GM12878 (cell line): ENCODE data around the gene PGK1. TPM values are rescaled to one million over a fixed set of nuclear protein-coding genes. Genes with fewer than 3 reads are reported as not detected.

Experiments
- ATAC-seq: fragments of 200-7000 bp; cut with Tn5 transposase; 3 replicates; pipeline ENCODE4 v1.9.1; 2020; ENCODE audit warnings: mild to moderate bottlenecking, moderate library complexity
- BruUV-seq: library from RNA; stranded (reverse); fragments of 400-500 nt; replicated peaks from 2 replicates; lab custom pipeline; 2021; lab: Mats Ljungman, UMichigan
- CTCF ChIA-PET: fragments of 300-600 bp; sonication (Branson Sonifier 250); formaldehyde crosslinking; extraction: SDS; loops from one replicate; lab custom pipeline; 2021; ENCODE audit warnings: inconsistent platforms; lab: Yijun Ruan, JAX
- POLR2A ChIA-PET: fragments of 350-600 bp; formaldehyde crosslinking; extraction: SDS; loops from one replicate; lab custom pipeline; 2021; ENCODE audit warnings: inconsistent platforms; lab: Charles Lee
- RAD21 ChIA-PET: fragments of 300-600 bp; sonication (Branson Sonifier 250); formaldehyde crosslinking; loops from one replicate; lab custom pipeline; 2023; ENCODE audit warnings: antibody characterized with exemption; ENCODE audit not compliant: unreplicated experiment; lab: Charles Lee
- SMC1A ChIA-PET: fragments of 300-600 bp; sonication (Branson Sonifier 250); formaldehyde crosslinking; loops from one replicate; lab custom pipeline; 2023; ENCODE audit not compliant: unreplicated experiment, uncharacterized antibody; lab: Charles Lee
- DNase-seq: peaks from one replicate; pipeline ENCODE4 v3.0.0-alpha.2; 2011; ENCODE audit warnings: low read depth, low spot score
- FAIRE-seq: peaks from 3 replicates; lab custom pipeline; 2011; peaks lifted over from hg19 to GRCh38; lab: Jason Lieb, UNC
- H2AFZ ChIP-seq: 2 replicates; pipeline ENCODE4 v1.6.0; 2011; ENCODE audit warnings: low read depth, low read length, control low read depth; ENCODE audit not compliant: control insufficient read depth
- H3K27ac ChIP-seq: 2 replicates; pipeline ENCODE4 v1.5.1; 2011; ENCODE audit warnings: control low read depth; ENCODE audit not compliant: control insufficient read depth, insufficient read depth
- H3K27me3 ChIP-seq, 2 experiments: replicated peaks in 1 of 2; 2 replicates each; pipeline versions ENCODE4 v1.6.0 to v1.6.1; 2011; ENCODE audit warnings: low read length in 1 of 2; ENCODE audit not compliant: control insufficient read depth in 2 of 2, insufficient read depth in 2 of 2
- H3K36me3 ChIP-seq, 2 experiments: 2 replicates each; pipeline ENCODE4 v1.5.1; 2011; ENCODE audit warnings: low read length in 1 of 2; ENCODE audit not compliant: control insufficient read depth in 2 of 2, insufficient read depth in 2 of 2
- H3K4me1 ChIP-seq: 2 replicates; pipeline ENCODE4 v1.6.1; 2011; ENCODE audit warnings: mild to moderate bottlenecking, low read length, moderate library complexity, mixed read lengths; ENCODE audit not compliant: control insufficient read depth, insufficient read depth
- H3K4me2 ChIP-seq: 2 replicates; pipeline ENCODE4 v1.6.0; 2011; ENCODE audit warnings: control low read depth; ENCODE audit not compliant: control insufficient read depth, insufficient read depth
- H3K4me3 ChIP-seq: fragments of 200-600 bp; sonication (generic); 2 replicates; pipeline ENCODE4 v1.5.1; 2016
- H3K79me2 ChIP-seq: 2 replicates; pipeline ENCODE4 v1.6.0; 2011; ENCODE audit warnings: low read length; ENCODE audit not compliant: control insufficient read depth, insufficient read depth
- H3K9ac ChIP-seq: 2 replicates; pipeline ENCODE4 v1.8.0; 2011; ENCODE audit warnings: low read length, control low read depth, mixed read lengths; ENCODE audit not compliant: control insufficient read depth, insufficient read depth
- H3K9me3 ChIP-seq: replicated peaks from 3 replicates; pipeline ENCODE4 v1.5.1; 2011; ENCODE audit warnings: mild to moderate bottlenecking, low read length; ENCODE audit not compliant: control insufficient read depth, insufficient read depth
- H4K20me1 ChIP-seq: 2 replicates; pipeline ENCODE4 v1.6.0; 2011; ENCODE audit not compliant: control insufficient read depth, insufficient read depth
- EZH2 ChIP-seq: IDR thresholded peaks from 2 replicates; pipeline ENCODE4 v1.6.1; 2012; ENCODE audit warnings: low read depth, mild to moderate bottlenecking, control low read depth, inconsistent platforms, low read length, borderline replicate concordance; ENCODE audit not compliant: control insufficient read depth
- FOXM1 ChIP-seq: IDR thresholded peaks from 2 replicates; pipeline ENCODE4 v1.6.1; 2012; ENCODE audit warnings: low read depth, mild to moderate bottlenecking, inconsistent platforms, low read length, moderate library complexity
- HDGF ChIP-seq: fragments of 450-650 bp; IDR thresholded peaks from 2 replicates; pipeline ENCODE4 v1.6.1; 2016; ENCODE audit warnings: antibody characterized with exemption
- KLF5 ChIP-seq: fragments of 450-650 bp; IDR thresholded peaks from 2 replicates; pipeline ENCODE4 v1.6.1; 2014; ENCODE audit warnings: mild to moderate bottlenecking; ENCODE audit not compliant: partially characterized antibody
- POLR2A ChIP-seq: IDR thresholded peaks from 2 replicates; pipeline ENCODE4 v1.6.1; 2011; ENCODE audit warnings: low read depth, mild to moderate bottlenecking, low read length
- RAD51 ChIP-seq: fragments of 450-650 bp; IDR thresholded peaks from 2 replicates; pipeline ENCODE4 v1.6.1; 2016; ENCODE audit warnings: moderate library complexity, mild to moderate bottlenecking, inconsistent platforms
- RFX5 ChIP-seq: IDR thresholded peaks from 2 replicates; pipeline ENCODE4 v1.6.1; 2011; ENCODE audit warnings: low read depth, low read length, improper control_type of control experiment
- RUNX3 ChIP-seq: IDR thresholded peaks from 2 replicates; pipeline ENCODE4 v1.6.1; 2012; ENCODE audit warnings: low read length, inconsistent platforms
- TCF3 ChIP-seq: IDR thresholded peaks from 2 replicates; pipeline ENCODE4 v1.6.1; 2012; ENCODE audit warnings: low read depth, mild to moderate bottlenecking, low read length, borderline replicate concordance; ENCODE audit not compliant: insufficient read depth
- in situ Hi-C: fragments of 300-500 bp; cut with MboI; formaldehyde crosslinking; loops from 9 replicates; pipeline ENCODE4 v1.14.3; 2018; ENCODE audit warnings: mixed read lengths
- intact Hi-C: fragments of 100-400 bp; cut with micrococcal nuclease; formaldehyde crosslinking; loops from one replicate; pipeline ENCODE4 v1.14.2; 2022; ENCODE audit not compliant: unreplicated experiment
- polyA plus RNA-seq, 11 experiments: library from polyadenylated mRNA; depleted of rRNA in 4 of 11; unstranded in 6 of 11; stranded (reverse) in 5 of 11; fragments of >200 nt; fragmentation: Nextera tagmentation in 4 of 11; fragmentation: Illumina TruSeq in 1 of 11; extraction: Ambion mirVana in 4 of 11; extraction: Trizol in 1 of 11; gene quantifications; 1 replicate in 1 of 11; 2 replicates in 10 of 11; pipeline versions ENCODE4 v1.2.1 to v1.2.3, GENCODE V29; 2011 to 2016; ENCODE audit warnings: inconsistent platforms in 2 of 11, missing spikeins in 2 of 11, low read depth in 1 of 11
- total RNA-seq, 4 experiments: library from RNA; depleted of rRNA in 3 of 4; stranded (reverse); fragments of >200 nt in 3 of 4; fragmentation: Illumina TruSeq in 1 of 4; extraction: Trizol in 1 of 4; gene quantifications; 2 replicates each; pipeline versions ENCODE4 v1.2.1 to v1.2.3, GENCODE V29; 2013 to 2021
- TF ChIP-seq, protein P1 (sequence below): fragments of 450-650 bp; IDR thresholded peaks from 2 replicates; pipeline ENCODE4 v1.6.1; 2017; ENCODE audit warnings: low read depth, mild to moderate bottlenecking, moderate library complexity
- TF ChIP-seq, protein P2 (sequence below): fragments of 450-650 bp; IDR thresholded peaks from 2 replicates; pipeline ENCODE4 v1.6.1; 2017; ENCODE audit warnings: mild to moderate bottlenecking, moderate library complexity

Gene PGK1
- total and polyA plus RNA-seq, 10 of the 15 experiments (the other 5 are each of a cell fraction or from before 2014, with no cell fraction given), result 370 to 1,825 (median 629) TPM

DNA sequence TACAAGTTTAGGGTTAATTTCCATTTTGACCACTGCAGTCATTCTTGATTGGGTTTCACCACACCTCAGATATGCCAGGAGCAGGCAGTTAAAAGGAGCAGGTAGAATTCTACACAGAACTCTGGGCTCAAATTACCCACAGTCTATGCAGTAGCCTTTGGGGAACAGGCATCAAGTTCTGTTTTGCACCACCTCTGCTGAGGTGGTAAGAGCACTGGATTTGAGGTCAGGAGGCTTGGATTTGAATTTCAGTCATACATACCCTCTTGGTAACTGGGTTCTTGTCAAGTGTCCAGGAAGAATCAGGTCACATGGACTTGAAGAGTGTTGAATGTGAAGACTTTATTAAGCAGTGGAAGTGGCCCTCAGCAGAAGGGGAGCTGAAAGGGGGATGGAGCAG is 40.4 kb upstream of the PGK1 start:
- H3K4me3 ChIP-seq, result no peak overlapping the region
- ATAC-seq (no peak; the same call in 2 of the 3 replicates), DNase-seq (no peak)
- TF ChIP-seq EZH2 (no peak), RAD51 (no peak), RFX5 (no peak), RUNX3 (no peak), TCF3 (no peak), FOXM1 (no peak), POLR2A (no peak), KLF5 (no peak), HDGF (no peak)
- TF ChIP-seq, protein P1, sequence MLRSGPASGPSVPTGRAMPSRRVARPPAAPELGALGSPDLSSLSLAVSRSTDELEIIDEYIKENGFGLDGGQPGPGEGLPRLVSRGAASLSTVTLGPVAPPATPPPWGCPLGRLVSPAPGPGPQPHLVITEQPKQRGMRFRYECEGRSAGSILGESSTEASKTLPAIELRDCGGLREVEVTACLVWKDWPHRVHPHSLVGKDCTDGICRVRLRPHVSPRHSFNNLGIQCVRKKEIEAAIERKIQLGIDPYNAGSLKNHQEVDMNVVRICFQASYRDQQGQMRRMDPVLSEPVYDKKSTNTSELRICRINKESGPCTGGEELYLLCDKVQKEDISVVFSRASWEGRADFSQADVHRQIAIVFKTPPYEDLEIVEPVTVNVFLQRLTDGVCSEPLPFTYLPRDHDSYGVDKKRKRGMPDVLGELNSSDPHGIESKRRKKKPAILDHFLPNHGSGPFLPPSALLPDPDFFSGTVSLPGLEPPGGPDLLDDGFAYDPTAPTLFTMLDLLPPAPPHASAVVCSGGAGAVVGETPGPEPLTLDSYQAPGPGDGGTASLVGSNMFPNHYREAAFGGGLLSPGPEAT, result no peak
- TF ChIP-seq, protein P2, sequence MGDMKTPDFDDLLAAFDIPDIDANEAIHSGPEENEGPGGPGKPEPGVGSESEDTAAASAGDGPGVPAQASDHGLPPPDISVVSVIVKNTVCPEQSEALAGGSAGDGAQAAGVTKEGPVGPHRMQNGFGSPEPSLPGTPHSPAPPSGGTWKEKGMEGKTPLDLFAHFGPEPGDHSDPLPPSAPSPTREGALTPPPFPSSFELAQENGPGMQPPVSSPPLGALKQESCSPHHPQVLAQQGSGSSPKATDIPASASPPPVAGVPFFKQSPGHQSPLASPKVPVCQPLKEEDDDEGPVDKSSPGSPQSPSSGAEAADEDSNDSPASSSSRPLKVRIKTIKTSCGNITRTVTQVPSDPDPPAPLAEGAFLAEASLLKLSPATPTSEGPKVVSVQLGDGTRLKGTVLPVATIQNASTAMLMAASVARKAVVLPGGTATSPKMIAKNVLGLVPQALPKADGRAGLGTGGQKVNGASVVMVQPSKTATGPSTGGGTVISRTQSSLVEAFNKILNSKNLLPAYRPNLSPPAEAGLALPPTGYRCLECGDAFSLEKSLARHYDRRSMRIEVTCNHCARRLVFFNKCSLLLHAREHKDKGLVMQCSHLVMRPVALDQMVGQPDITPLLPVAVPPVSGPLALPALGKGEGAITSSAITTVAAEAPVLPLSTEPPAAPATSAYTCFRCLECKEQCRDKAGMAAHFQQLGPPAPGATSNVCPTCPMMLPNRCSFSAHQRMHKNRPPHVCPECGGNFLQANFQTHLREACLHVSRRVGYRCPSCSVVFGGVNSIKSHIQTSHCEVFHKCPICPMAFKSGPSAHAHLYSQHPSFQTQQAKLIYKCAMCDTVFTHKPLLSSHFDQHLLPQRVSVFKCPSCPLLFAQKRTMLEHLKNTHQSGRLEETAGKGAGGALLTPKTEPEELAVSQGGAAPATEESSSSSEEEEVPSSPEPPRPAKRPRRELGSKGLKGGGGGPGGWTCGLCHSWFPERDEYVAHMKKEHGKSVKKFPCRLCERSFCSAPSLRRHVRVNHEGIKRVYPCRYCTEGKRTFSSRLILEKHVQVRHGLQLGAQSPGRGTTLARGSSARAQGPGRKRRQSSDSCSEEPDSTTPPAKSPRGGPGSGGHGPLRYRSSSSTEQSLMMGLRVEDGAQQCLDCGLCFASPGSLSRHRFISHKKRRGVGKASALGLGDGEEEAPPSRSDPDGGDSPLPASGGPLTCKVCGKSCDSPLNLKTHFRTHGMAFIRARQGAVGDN, result no peak
- TF ChIP-seq, all 136 proteins: peak for 0
- H4K20me1 ChIP-seq, result no peaks in the 10 kb centered on the region
- no peak overlapping the region for H3K9ac ChIP-seq
- no peak for FAIRE-seq
- CTCF ChIA-PET, result interaction anchor here (1.6 to 1.8 kb wide), 3 partner anchors 12 to 150 kb away, joined by 3 to 4 read pairs (median 4); no protein-coding TSS in a partner anchor
- peak overlapping the region; percentile 87; the same call in 1 of the 2 replicates for H3K27ac ChIP-seq
- SMC1A ChIA-PET, result no interaction called here
- no peak overlapping the region for H3K4me2 ChIP-seq
- intact Hi-C loops (loop anchor here (10.0 kb wide), 1 partner anchor 881 kb away; the partner anchor contains the start of gene P2RY10), in situ Hi-C loops (no loop called here)
- RAD21 ChIA-PET, result interaction anchor here (2.1 to 4.4 kb wide), 2 partner anchors 29 to 150 kb away, joined by 6 to 11 read pairs; no protein-coding TSS in a partner anchor
- no peaks in the 10 kb centered on the region for H3K79me2 ChIP-seq
- H2AFZ ChIP-seq, result 0 out of 2 replicates have a peak overlapping the region, but pooled peaks have one; percentile 11
- peaks cover 19% of the 10 kb centered on the region for H3K4me1 ChIP-seq
- peaks cover under 1% of the 10 kb centered on the region; the same call in 2 of the 3 replicates for H3K9me3 ChIP-seq
- BruUV-seq, result no TSS peak
- H3K36me3 ChIP-seq, result no peaks in the 10 kb centered on the region
- POLR2A ChIA-PET, result interaction anchor here (1.9 to 2.1 kb wide), 2 partner anchors 41 to 152 kb away, joined by 7 read pairs; partner anchors contain the start of genes ATP7A and PGK1
- no peaks in the 10 kb centered on the region for H3K27me3 ChIP-seq
